Measurements from ENCODE around the gene UBA1.

GRCh38 chrX:47226071-47226470 lies 32.4 kb downstream of the UBA1 start:
- TF ChIP-seq, protein P1, sequence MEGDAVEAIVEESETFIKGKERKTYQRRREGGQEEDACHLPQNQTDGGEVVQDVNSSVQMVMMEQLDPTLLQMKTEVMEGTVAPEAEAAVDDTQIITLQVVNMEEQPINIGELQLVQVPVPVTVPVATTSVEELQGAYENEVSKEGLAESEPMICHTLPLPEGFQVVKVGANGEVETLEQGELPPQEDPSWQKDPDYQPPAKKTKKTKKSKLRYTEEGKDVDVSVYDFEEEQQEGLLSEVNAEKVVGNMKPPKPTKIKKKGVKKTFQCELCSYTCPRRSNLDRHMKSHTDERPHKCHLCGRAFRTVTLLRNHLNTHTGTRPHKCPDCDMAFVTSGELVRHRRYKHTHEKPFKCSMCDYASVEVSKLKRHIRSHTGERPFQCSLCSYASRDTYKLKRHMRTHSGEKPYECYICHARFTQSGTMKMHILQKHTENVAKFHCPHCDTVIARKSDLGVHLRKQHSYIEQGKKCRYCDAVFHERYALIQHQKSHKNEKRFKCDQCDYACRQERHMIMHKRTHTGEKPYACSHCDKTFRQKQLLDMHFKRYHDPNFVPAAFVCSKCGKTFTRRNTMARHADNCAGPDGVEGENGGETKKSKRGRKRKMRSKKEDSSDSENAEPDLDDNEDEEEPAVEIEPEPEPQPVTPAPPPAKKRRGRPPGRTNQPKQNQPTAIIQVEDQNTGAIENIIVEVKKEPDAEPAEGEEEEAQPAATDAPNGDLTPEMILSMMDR (IDR thresholded peaks at IDR 0.05 in 8 of 11, conservative IDR thresholded peaks at IDR 0.05 in 3 of 11): no peak
- TF ChIP-seq POLR2A (IDR thresholded peaks at IDR 0.05): no peak

Measured in spleen (tissue), 7 donors.